Measurements from ENCODE around the gene GTF2H3.
"Not testable (repeated sequence)": the region's sequence is repeated elsewhere in the genome, so short reads cannot be mapped to it uniquely, and the experiment has no call there.

The GTF2H3 gene

DNA sequence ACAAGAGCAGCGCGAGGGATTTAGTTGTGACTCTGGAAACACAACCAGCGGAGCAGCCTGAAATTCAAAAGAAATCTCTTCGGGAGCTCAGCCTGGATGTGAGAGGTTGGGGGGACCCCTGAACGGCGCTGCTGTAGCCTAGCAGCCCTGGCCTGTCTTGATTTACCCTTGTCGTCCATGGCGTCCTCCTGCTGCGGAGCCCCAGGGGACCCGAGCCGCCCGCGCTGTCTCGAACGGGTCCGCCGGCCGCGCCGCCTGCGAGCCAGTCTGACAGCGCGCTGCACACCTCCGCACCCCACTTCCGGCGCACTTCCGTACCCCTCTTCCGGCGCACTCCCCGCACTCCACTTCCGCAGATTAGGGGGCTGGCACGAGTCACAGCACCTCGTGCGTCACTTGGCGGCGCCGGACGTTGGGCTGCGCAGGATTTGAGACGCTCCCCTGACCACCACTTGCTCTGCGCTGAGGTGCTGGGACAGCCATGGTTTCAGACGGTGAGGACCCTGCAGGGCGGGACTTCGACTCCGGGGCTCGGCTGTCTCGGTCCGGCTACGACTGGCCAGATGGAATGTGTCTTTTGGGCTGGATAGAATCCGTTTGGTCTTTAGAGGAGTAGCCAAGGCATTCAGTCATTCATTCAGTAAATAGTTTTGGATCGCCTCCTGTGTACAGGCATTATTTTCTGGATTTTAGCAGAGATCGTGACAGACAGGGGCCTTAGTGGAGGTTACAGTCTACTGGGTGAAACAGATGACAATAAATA lies at the start of gene GTF2H3, which contains the start of gene EIF2B1:
GTF2H3 (plus strand) TSS at position 451 of the 763 bp plus-strand sequence; CDS start at position 482, 31 bp downstream.
EIF2B1 (minus strand) TSS at position 308 of the 763 bp plus-strand sequence; CDS start at position 179, 129 bp downstream.
- DNase-seq = peak; percentile 98

DNA sequence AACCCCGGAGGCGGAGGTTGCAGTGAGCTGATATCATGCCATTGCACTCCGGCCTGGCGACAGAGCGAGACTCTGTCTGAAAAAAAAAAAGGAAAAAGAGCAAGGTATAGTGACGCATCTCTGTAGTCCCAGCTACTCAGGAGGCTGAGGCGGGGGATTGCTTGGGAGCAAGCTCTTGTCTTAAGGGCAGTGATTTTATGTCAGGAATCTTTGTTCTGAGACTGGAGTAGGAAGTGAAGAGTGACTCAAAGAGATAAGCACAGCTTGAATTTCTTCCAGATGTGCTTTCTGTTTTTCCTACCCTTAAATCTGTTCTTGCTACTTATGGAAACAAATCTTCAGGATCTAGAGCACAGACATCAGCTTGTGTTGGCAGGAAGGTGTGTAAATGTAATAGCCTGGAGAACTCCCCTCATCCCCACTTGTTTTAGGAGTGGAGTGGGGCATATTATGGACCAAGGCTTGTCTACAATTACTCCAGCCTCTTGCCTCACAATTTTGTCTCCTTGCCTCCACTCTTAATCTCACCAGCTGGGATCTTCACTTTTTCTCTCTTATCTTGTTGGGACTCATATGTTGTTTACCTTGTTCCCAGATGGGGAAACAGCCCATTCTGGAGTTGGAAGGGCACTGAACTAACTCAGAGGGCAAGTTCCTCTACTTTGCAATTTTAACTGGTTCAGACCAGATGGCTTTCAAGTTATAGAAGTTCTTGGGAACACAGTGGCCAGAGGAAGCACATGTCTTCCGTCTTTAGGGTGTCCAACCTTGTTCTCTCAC lies 41.7 kb upstream of the GTF2H3 start:
- DNase-seq = no peak

DNA sequence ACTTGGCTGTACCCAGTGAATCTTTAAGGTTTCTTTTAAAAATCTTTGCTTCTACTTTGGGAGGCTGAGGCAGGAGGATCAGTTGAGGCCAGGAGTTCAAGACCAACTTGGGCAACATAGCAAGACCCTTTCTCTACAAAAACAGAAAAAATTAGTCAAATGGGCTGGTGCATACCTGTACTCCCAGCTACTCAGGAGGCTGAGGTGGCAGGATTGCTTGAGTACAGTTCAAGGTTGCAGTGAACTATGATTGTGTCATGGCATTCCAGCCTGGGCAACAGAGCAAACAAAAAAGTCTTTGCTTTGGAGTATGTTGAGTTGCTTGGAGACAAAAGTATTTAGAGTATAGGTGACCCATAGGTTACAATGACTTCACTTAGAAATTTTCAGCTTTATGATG lies 37.9 kb upstream of the GTF2H3 start:
- no peak for DNase-seq

DNA sequence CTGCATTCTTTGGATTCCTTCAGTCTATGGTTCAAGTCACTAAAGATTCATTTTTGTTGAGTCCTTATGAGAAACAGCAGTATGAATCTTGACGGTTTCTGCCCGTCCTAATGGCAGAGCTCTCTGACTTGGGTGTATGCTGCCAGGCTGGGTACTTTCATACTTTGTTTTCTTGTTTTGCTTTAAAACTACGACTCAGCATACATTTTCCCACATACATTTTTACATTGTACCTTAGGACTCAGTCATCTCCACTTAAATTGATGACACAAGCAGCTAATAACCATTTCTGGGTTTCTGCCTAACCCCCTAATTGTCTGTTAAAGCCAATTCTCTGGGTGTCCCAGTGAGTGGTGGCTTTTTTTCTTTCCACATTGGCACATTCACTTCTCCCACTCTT lies 36.5 kb upstream of the GTF2H3 start:
- DNase-seq = no peak

DNA sequence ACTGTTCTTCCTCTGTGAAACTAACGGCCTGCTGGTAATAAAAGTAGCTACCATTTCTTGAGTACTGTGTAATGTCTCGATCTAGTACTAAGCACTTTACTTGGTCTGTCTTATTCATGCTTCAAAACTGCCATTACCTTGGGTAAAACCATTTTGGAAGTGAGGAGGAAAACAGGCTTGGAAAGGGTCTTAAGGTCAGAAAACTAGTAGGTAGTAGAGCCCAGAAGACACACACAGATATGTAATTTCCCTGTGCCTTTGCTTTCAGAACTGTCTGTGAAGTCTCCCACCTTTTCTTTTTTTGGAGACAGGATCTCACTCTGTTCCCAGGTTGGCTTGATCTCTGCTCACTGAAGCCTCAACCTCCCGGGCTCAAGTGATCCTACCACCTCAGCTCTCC lies 35.1 kb upstream of the GTF2H3 start:
- no peak for DNase-seq

DNA sequence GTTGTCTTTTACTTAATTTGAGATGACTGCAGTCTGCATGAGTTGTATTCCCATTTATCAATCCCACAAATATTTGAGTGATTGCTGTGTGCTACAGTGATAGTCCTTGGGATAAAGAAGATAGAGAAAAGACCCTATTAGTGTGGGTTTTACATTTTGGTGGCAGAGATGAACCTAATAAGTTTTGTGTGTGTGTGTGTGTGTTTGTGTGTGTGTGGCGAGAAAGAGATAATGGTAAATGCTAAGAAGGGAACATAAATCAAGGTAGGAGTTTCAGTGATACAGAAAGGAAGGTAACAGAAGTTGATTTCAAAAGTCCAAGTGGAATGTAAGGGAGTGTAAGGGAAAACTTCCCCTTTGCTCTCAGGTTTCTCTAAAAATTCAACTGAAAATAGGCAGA lies 34.3 kb upstream of the GTF2H3 start:
- no peak for DNase-seq

DNA sequence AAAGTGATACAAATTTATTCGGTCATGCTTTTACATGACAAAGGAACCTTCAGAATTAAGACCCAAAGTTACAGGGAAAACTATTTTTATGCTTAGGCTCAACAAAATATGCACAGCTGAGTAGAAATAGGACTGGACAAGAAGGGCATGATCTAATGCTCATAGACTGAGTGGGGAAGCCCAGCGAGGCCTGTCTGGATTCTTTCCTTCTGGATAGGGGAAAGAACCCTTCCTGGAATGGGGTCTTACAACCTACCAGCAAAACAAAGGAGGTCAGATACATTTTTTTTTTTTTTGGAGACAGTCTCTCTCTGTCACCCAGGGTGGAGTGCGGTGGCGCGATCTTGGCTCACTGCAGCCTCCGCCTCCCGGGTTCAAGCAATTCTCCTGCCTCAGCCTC lies 33.9 kb upstream of the GTF2H3 start:
- no peak for DNase-seq

DNA sequence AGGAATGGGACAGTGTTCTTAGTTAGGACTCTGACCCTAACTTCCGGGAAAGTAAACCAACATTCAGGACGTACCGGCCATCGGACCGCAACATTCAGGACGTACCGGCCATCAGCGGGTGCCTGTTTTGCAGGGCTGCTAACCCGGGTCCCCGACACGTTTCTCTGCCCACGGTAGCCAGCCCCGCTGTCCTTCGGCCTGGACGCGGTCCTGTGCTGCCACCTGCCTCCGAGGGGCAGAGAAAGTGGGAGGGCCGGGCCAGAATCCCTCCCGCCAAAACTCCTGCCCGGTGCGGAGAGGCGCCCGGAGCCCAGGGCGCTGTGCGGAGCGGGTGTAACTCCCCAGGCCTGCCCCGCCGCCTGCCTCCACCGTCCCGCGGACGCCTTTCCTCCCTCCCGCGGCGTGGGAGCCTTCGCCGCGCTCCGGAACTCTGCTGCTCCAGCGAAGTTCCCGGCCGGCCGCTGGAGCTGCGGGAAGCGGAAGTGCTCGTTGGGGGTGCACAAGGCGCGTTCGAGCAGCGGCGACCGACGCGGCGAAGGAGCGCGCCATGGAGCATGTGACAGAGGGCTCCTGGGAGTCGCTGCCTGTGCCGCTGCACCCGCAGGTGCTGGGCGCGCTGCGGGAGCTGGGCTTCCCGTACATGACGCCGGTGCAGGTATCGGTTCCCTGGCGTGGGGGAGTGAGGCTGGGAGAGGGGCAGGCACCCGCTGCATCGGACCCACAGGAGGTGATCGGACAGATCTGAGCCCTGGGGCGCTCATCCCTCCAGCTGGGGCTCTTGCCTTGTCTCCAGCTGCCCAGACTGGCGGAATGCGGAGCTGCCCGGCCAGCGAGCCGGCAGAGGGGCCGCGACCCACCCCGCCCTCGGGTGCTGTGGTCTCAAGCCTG lies 31.8 kb upstream of the GTF2H3 start, which contains the start of gene DDX55:
DDX55 (plus strand) TSS at position 498 of the 888 bp plus-strand sequence; CDS start at position 548, 50 bp downstream.
- peak; percentile 94 for DNase-seq

DNA sequence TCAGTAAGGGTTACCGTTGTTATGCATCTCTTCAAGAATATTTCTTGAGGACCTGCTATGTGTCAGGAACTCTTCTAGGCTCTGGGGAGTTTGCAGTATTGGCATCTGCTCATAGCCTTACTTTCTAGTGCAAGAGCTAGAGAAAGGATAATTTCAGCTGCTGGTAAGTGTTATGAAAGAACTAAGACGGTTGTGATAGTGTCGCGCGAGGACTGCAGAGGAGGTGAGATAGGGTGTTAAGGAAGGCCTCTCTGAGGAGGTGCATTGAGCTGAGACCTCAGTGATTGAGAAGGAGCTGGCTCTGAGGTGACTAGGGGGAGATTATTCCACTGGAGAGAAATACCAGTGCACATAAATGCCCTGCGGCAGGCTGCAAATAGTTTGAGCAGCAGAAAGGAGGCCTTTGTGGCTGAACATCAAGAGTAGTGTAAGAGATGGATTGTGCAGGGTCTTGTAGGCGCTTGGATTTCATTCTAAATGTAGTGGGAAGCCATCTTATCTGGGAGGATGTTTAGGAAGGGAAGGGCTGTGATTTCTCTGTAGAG lies 30.9 kb upstream of the GTF2H3 start:
- peak; percentile 65 for DNase-seq

DNA sequence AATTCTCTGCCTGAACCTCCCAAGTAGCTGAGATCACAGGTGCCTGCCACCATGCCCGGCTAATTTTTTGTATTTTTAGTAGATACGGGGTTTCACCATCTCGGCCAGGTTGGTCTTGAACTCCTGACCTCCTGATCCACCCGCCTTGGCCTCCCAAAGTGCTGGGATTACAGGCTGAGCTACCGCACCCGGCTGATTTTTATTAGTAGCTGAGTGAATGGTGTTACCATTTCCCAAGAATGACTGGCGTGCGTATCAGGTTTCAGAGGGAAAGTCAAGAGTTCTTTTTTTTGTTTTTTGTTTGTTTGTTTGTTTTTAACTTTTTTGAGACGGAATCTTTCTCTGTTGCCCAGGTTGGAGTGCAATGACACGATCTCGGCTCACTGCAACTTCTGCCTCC lies 30.1 kb upstream of the GTF2H3 start:
- DNase-seq = not testable (repeated sequence)

DNA sequence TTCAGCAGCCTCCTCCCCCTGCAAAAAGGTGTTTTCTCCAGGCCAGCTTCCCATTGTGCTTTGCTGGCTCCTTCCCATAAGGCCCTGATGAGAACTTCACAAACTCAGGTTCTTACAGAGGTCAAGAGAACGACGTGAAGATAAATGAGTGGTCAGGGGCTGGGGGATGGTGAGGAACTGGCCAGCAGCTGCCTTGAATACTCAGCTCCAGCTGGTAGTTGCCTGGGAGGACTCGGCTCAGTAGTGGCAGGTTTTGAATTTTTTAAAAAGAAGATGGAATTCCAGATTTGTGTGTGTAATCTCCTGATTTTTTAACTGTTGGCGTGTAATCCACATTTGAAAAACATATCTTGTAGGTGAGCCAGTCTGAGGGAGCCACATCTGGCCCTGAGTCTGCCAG lies 25.9 kb upstream of the GTF2H3 start:
- DNase-seq = no peak

DNA sequence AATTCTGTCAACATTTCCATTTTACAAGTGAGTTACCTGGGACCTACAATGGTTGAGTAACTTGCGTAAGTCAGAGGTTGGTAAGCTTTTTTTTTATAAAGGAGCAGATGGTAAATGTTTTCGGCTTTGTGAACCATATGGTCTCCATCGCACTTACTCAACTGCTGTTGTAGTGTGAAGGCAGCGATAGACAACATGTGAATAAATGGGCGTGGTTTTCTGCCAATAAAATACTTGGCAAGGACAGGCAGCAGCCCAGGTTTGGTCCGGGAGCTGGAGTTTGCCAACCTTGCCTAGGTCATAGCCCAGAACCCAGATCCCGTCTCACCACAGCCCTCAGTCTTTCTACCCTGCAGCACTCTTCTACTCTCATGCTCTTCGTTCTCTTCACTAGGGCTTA lies 25.4 kb upstream of the GTF2H3 start:
- no peak for DNase-seq

DNA sequence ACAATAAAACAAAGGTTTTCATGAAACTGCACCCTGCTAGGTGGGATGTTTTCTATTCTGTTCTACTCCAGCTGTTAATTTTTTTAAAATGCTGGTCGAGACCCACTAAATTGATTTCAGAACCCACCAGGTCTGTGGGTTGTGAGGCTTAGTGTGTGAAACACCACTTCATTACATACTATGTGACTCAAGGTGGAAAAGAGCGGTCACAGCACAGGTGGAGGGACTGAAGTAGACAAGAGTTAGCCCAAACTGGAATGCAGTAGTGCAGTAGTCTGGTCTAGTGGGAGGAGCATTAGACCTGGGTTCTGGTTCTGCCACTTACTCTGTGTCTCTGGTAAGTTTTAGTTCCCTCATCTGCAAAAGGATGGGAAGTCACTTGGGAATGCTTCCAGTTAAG lies 19.5 kb upstream of the GTF2H3 start:
- DNase-seq = no peak

DNA sequence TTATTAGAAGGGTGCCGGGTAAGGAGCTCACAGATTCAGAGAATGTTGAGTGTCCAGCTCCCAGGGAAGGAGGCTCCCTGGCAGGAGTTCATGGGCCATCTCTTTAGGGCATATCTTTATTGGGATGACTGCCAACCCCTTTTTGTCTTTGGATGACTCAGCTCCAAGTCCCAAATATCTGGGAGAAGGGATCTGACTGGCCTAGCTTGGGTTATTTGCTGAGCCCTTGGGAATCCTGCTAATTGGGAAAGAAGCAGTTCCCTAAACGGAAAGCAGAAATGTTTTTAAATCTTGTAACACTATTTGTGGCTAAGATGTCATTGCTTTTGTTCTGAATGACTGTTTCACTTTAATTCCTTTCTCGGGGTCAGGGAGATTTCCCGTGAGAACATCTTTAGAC lies 19.1 kb upstream of the GTF2H3 start:
- no peak for DNase-seq

DNA sequence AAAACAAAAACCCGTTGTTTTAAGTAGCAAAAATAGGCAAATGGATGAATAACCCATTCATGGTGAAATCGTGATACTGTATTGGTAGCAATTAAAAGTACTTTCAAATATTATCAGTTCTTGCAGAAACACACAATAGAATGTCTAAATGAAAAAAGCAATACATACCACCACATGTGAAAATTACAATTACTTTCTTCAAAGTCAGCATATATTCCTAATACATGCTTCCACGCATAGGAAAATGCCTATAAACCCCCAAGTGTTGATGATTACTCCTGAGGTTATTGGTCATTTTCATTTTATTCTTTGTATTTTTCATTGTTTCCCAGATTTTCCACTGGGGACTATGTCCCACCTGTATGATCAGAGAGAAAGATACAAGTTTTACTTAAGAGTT lies 16.5 kb upstream of the GTF2H3 start:
- no peak for DNase-seq

DNA sequence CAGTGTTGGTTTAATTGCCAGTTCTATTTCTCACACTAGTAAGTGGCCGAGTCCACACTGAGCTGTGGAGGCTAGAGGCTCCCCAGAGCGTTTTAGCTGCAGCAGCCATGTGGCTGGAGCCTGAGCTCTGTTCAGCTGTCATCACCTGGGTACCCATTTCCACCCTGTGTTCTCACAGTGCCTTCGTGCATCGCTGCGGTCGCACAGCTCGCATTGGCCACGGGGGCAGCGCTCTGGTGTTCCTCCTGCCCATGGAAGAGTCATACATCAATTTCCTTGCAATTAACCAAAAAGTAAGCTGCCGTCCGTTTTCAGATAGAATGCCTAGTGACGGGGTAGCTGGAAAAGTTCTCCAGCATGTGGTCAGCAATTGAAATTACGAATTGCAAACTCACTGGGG lies 16.0 kb upstream of the GTF2H3 start:
- DNase-seq = no peak

DNA sequence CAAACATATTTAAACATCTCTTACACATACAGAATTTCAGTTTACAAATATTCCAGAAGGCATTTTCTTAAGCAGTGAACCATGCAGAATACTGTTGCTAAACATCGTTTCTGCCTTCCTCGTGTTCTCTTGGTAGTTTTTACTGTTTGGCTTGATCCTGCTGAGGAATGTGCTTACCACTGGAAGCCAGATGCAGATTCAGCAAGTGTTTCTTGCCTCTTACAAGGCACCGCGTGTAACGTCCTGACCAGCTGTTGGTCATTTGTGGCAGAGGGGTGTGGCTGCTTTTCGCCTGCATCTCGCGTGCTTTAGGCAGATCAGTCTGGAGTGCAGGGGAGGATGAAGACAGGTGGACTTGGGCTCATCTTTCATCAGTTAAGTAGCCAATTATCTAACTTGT lies 12.5 kb upstream of the GTF2H3 start:
- no peak for DNase-seq

DNA sequence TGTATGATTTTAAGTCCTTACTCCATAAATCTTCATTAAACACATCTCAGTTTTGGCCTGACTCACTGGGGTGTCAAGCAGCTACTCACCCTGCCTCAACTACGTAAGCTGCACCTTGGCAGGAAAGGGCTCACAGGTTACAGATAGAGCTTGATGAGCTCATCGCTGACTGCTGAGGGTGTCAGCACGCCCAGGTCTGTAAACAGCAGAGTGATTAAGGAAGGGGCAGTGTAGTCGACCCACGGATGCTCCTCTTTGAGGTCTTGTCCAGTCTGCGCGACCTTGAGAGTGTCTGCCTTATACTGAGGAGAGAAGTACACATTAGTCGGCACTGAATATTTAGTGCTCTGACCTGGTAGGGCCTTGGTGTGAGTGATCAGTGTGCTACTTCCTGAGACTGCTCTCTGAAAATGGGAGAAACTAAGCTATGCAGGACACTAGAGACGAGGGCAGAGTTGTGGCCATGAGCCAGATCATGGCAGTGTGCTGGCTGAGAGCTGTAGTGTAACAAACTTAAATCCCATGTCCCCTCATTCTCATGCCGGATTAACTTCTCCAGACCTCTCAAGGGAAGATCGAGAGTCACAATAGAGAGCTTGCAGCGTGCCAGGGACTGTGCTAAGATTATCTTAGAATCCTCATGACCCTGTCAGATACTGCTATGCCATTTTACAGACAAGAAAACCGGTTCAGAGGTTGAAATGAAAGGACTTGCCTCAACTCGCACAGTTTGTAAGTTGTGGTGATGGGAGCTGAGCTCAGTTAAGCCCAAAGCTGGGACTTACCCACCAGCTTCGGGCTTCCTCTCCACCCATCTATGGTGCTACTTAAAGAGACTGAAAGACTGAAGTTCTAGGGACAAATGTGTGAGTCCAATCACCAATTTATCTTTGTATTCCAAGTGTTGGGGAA lies 11.8 kb upstream of the GTF2H3 start:
- DNase-seq = no peak

DNA sequence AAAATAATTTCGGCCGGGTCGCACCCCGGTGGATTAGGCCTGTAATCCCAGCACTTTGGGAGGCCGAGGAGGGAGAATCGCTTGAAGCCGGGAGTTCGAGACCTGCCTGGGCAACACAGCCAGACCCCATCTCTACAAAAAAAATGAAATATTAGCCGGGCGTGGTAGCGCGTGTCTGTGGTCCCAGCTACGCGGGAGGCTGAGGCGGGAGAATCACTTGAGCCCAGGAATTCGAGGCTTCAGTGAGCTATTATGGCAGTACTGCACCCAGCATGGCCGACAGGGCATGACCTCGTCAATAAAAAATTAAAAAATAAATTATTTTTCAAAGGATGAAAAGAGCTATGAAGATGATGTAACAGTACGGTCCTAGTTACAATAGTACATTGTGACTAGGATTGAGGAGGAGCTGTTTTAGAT lies 523 bp downstream of the GTF2H3 start:
- peak; percentile 26 for DNase-seq

DNA sequence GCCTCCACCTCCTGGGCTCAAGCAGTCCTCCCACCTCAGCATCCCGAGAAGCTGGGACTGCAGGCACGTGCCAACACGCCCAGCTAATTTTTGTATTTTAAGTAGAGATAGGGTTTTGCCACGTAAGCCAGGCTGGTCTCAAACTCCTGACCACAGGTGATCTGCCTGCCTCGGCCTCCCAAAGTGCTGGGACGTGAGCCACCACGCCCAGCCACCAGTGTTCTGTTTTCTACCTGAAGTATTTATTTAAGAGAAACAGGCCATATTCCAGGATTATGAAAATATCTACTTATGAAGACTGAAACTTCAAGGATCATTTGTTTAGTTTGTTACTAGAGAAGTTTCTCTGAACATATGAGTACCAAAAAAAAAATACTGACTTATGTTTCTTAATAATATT lies 10.3 kb downstream of the GTF2H3 start:
- DNase-seq = no peak

DNA sequence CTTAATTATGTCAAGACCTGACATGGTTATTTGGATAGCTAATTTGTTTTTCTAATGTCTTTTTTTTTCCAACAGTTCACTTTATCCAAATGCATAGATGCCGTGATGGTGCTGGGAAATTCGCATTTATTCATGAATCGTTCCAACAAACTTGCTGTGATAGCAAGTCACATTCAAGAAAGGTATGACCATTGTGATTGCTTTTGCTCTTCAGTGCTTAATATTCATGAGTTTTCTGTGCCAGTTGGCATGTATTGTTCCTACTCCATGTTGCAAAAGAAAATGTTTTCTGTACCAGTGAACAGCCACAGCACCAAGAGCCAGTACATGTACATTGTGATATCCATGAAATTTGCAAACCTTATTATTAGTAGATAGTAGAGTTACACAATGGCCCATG lies 11.8 kb downstream of the GTF2H3 start:
- DNase-seq = no peak

DNA sequence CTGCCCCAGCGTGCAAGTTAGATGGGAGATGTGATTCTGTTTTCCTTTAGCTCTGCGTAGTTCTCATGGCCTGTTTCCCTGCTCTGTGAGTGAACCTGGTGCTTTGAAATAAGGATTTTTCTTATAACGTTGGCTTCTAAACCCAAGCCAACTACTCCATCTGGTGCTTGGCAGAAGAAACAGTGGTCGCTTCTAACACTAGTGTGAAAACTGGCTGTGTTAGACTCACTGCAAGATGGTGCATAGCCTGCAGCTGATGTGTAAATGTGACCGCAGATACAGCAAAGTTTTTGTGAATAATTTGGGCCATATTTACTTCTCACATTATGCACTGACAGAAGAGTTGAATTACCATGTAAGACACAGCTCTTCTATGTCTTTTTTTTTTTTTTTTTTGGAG lies 12.2 kb downstream of the GTF2H3 start:
- no peak for DNase-seq
